Neural cell (in vitro differentiated cells): ENCODE data around the gene CD300LF. TPM values are rescaled to one million over a fixed set of nuclear protein-coding genes. Genes with fewer than 3 reads are reported as not detected.

Experiments
- H2AFZ ChIP-seq: fragments of 200-600, 300-800 bp; sonication (generic), shearing (Covaris generic); 2 replicates; pipeline ENCODE4 v1.6.0; 2014; ENCODE audit warnings: low read depth, mild to moderate bottlenecking, antibody characterized with exemption, low read length, moderate library complexity
- H3F3A ChIP-seq: fragments of 200-600 bp; shearing (Covaris generic); 2 replicates; pipeline ENCODE4 v1.6.1; 2016; ENCODE audit warnings: mild to moderate bottlenecking, moderate library complexity, mixed read lengths, antibody characterized with exemption, low read length; ENCODE audit not compliant: insufficient read depth, poor library complexity, severe bottlenecking
- H3K27ac ChIP-seq: fragments of 200-600, 300-800 bp; sonication (generic), shearing (Covaris generic); 2 replicates; pipeline ENCODE4 v1.5.1; 2014; ENCODE audit warnings: mild to moderate bottlenecking, low read length, moderate library complexity
- H3K27me3 ChIP-seq: fragments of 300-800, 200-600 bp; sonication (generic), shearing (Covaris generic); 2 replicates; pipeline ENCODE4 v1.6.0; 2014; ENCODE audit warnings: mild to moderate bottlenecking, low read depth, low read length, moderate library complexity; ENCODE audit not compliant: insufficient read depth
- H3K36me3 ChIP-seq: fragments of 300-800, 200-600 bp; sonication (generic), shearing (Covaris generic); 2 replicates; pipeline ENCODE4 v1.5.1; 2014; ENCODE audit warnings: mild to moderate bottlenecking, antibody characterized with exemption, low read length, moderate library complexity; ENCODE audit not compliant: insufficient read depth
- H3K4me2 ChIP-seq: fragments of 300-800, 200-600 bp; sonication (generic), shearing (Covaris generic); 2 replicates; pipeline ENCODE4 v1.6.0; 2014; ENCODE audit warnings: mild to moderate bottlenecking, low read length
- H3K4me3 ChIP-seq: fragments of 300-800, 200-600 bp; sonication (generic), shearing (Covaris generic); 2 replicates; pipeline ENCODE4 v1.5.1; 2014; ENCODE audit warnings: mild to moderate bottlenecking, low read length, moderate library complexity
- H3K79me2 ChIP-seq: fragments of 200-600 bp; shearing (Covaris generic); replicated peaks from 2 replicates; pipeline ENCODE4 v1.6.0; 2014; ENCODE audit warnings: mild to moderate bottlenecking, low read length, moderate library complexity; ENCODE audit not compliant: insufficient read depth
- H3K9ac ChIP-seq: fragments of 300-800, 200-600 bp; sonication (generic), shearing (Covaris generic); 2 replicates; pipeline ENCODE4 v1.6.1; 2016; ENCODE audit warnings: mild to moderate bottlenecking, low read length, mixed read lengths
- H3K9me2 ChIP-seq: fragments of 200-600 bp; shearing (Covaris generic); 2 replicates; pipeline ENCODE4 v1.6.1; 2016; ENCODE audit warnings: mild to moderate bottlenecking, low read length, mixed read lengths; ENCODE audit not compliant: insufficient read depth
- H3K9me3 ChIP-seq: fragments of 200-600, 300-800 bp; sonication (generic), shearing (Covaris generic); 2 replicates; pipeline ENCODE4 v1.6.1; 2016; ENCODE audit warnings: mild to moderate bottlenecking, mixed run types, low read length, moderate library complexity, mixed read lengths
- H4K20me1 ChIP-seq: fragments of 200-600 bp; shearing (Covaris generic); 2 replicates; pipeline ENCODE4 v1.6.1; 2016; ENCODE audit warnings: mild to moderate bottlenecking, mixed run types; ENCODE audit not compliant: insufficient read depth
- CTCF ChIP-seq: fragments of 450-650 bp; IDR thresholded peaks from 2 replicates; pipeline ENCODE4 v1.5.1; 2014; ENCODE audit warnings: antibody characterized with exemption, mild to moderate bottlenecking, moderate library complexity; ENCODE audit not compliant: poor library complexity, severe bottlenecking
- EP300 ChIP-seq: fragments of 450-650 bp; conservative IDR thresholded peaks from 2 replicates; pipeline ENCODE4 v1.6.1; 2014; ENCODE audit warnings: antibody characterized with exemption, mild to moderate bottlenecking, moderate library complexity; ENCODE audit not compliant: poor library complexity, severe bottlenecking
- EZH2 ChIP-seq: fragments of 200-600, 300-800 bp; shearing (Covaris generic), sonication (generic); IDR thresholded peaks from 2 replicates; pipeline ENCODE4 v1.6.1; 2014; ENCODE audit warnings: antibody characterized with exemption, low read length, borderline replicate concordance, mild to moderate bottlenecking; ENCODE audit not compliant: insufficient read depth, poor library complexity, severe bottlenecking
- MXI1 ChIP-seq: fragments of 450-650 bp; conservative IDR thresholded peaks from 2 replicates; pipeline ENCODE4 v1.6.1; 2014; ENCODE audit warnings: antibody characterized with exemption, mild to moderate bottlenecking; ENCODE audit not compliant: poor library complexity, severe bottlenecking
- RAD21 ChIP-seq: fragments of 450-650 bp; conservative IDR thresholded peaks from 2 replicates; pipeline ENCODE4 v1.6.1; 2014; ENCODE audit warnings: antibody characterized with exemption, mild to moderate bottlenecking, moderate library complexity
- REST ChIP-seq: IDR thresholded peaks from 2 replicates; pipeline ENCODE4 v1.6.1; 2012; ENCODE audit warnings: borderline replicate concordance
- TAF1 ChIP-seq: IDR thresholded peaks from 2 replicates; pipeline ENCODE4 v1.6.1; 2012; ENCODE audit warnings: low read depth
- polyA plus RNA-seq: library from polyadenylated mRNA; depleted of rRNA; stranded (reverse); fragments of >200 nt; gene quantifications from 2 replicates; pipeline ENCODE4 v1.2.3, GENCODE V29; 2014

The CD300LF gene
- polyA plus RNA-seq, 1 donor from 2014 or later = not detected

GRCh38 chr17:74647871-74648672 is 64.7 kb downstream of the CD300LF start:
- no peaks in the 10 kb centered on the region for H3F3A ChIP-seq

GRCh38 chr17:74646231-74646630 is 66.5 kb downstream of the CD300LF start:
- Histone ChIP-seq H3K9ac (no peak overlapping the region), H3K27ac (no peak overlapping the region), H3K9me2 (no peaks in the 10 kb centered on the region), H3K4me2 (no peak overlapping the region), H3K79me2 (no peaks in the 10 kb centered on the region), H3K27me3 (no peaks in the 10 kb centered on the region), H2AFZ (no peak overlapping the region), H3K36me3 (no peaks in the 10 kb centered on the region), H3F3A (no peaks in the 10 kb centered on the region), H3K4me3 (no peak overlapping the region), H3K9me3 (no peaks in the 10 kb centered on the region), H4K20me1 (no peaks in the 10 kb centered on the region)
- TF ChIP-seq EZH2 = no peak
- no peak for TF ChIP-seq CTCF
- TF ChIP-seq MXI1 = no peak

More at GRCh38 chr17:74647871-74648672, 64.7 kb downstream of the CD300LF start:
- Histone ChIP-seq H3K9me2 (no peaks in the 10 kb centered on the region), H3K79me2 (no peaks in the 10 kb centered on the region), H4K20me1 (no peaks in the 10 kb centered on the region), H2AFZ (no peak overlapping the region), H3K9me3 (no peaks in the 10 kb centered on the region), H3K4me3 (no peak overlapping the region), H3K9ac (no peak overlapping the region), H3K36me3 (no peaks in the 10 kb centered on the region), H3K27me3 (peaks cover 8% of the 10 kb centered on the region), H3K27ac (no peak overlapping the region), H3K4me2 (no peak overlapping the region)
- TF ChIP-seq REST (no peak), EZH2 (no peak)

- Histone ChIP-seq H3K27me3 (no peaks in the 10 kb centered on the region), H2AFZ (no peak overlapping the region), H3K4me2 (no peak overlapping the region), H3K79me2 (no peaks in the 10 kb centered on the region), H3K9me2 (no peaks in the 10 kb centered on the region), H3K4me3 (no peak overlapping the region), H3F3A (no peaks in the 10 kb centered on the region), H3K36me3 (no peaks in the 10 kb centered on the region), H4K20me1 (no peaks in the 10 kb centered on the region), H3K9ac (no peak overlapping the region), H3K27ac (no peak overlapping the region), H3K9me3 (no peaks in the 10 kb centered on the region)
- TF ChIP-seq MXI1 = no peak
- no peak for TF ChIP-seq CTCF
- TF ChIP-seq EP300 = no peak
- TF ChIP-seq RAD21 = no peak
- TF ChIP-seq TAF1 = no peak
These were observed 67.7 kb downstream of the CD300LF start for GRCh38 chr17:74645010-74645409.
